PFSK-1 (cell line): ENCODE results near the gene PLEKHH1.

Experiments
- FOXP2 ChIP-seq: optimal IDR thresholded peaks from 2 replicates; pipeline ENCODE3; 2011; ENCODE audit warnings: borderline replicate concordance, control low read depth, inconsistent platforms; ENCODE audit not compliant: insufficient read depth; ENCODE audit errors: extremely low read length, extremely low read depth
- POLR2AphosphoS5 ChIP-seq: IDR thresholded peaks from 2 replicates; pipeline ENCODE4 v1.6.1; 2012; ENCODE audit warnings: low read depth, mild to moderate bottlenecking, control low read depth, low read length, moderate library complexity
- SIN3A ChIP-seq: IDR thresholded peaks from 2 replicates; pipeline ENCODE4 v1.6.1; 2012; ENCODE audit warnings: mild to moderate bottlenecking, low read length, moderate library complexity, borderline replicate concordance; ENCODE audit not compliant: insufficient read depth
- TAF1 ChIP-seq: IDR thresholded peaks from 2 replicates; pipeline ENCODE4 v1.6.1; 2012; ENCODE audit warnings: low read length, control low read depth, borderline replicate concordance; ENCODE audit not compliant: insufficient read depth
- TF ChIP-seq, protein P1 (sequence below), 2 experiments: IDR thresholded peaks; 2 replicates each; pipeline versions ENCODE4 v1.6.1 to v1.8.0; 2011 to 2012; ENCODE audit warnings: low read depth in 2 of 2, low read length in 2 of 2, control low read depth in 1 of 2, inconsistent platforms in 1 of 2, mild to moderate bottlenecking in 1 of 2, moderate library complexity in 1 of 2; ENCODE audit not compliant: insufficient read depth in 1 of 2

Gene PLEKHH1

DNA sequence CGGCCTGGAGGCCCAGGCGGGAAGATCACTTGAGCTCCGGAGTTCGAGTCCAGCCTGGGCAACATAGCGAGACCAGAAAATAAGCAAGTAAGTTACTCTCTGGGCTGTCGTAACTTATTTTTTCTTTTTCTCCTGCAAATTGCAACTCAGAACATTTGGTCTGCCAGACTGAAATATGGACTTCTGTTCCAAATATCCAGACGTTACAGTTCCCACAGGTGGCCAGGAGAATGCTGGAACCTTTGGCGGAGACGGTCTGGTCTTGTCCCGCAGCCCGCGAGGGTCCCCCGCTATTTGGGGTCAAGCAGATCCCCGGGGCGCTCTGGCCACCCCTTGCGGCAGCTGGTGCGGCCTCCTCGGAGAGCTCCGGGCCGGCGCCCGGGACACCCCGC is 488 bp upstream of the PLEKHH1 start:
- no peak for TF ChIP-seq POLR2AphosphoS5
- no peak for TF ChIP-seq FOXP2
- TF ChIP-seq, protein P1, sequence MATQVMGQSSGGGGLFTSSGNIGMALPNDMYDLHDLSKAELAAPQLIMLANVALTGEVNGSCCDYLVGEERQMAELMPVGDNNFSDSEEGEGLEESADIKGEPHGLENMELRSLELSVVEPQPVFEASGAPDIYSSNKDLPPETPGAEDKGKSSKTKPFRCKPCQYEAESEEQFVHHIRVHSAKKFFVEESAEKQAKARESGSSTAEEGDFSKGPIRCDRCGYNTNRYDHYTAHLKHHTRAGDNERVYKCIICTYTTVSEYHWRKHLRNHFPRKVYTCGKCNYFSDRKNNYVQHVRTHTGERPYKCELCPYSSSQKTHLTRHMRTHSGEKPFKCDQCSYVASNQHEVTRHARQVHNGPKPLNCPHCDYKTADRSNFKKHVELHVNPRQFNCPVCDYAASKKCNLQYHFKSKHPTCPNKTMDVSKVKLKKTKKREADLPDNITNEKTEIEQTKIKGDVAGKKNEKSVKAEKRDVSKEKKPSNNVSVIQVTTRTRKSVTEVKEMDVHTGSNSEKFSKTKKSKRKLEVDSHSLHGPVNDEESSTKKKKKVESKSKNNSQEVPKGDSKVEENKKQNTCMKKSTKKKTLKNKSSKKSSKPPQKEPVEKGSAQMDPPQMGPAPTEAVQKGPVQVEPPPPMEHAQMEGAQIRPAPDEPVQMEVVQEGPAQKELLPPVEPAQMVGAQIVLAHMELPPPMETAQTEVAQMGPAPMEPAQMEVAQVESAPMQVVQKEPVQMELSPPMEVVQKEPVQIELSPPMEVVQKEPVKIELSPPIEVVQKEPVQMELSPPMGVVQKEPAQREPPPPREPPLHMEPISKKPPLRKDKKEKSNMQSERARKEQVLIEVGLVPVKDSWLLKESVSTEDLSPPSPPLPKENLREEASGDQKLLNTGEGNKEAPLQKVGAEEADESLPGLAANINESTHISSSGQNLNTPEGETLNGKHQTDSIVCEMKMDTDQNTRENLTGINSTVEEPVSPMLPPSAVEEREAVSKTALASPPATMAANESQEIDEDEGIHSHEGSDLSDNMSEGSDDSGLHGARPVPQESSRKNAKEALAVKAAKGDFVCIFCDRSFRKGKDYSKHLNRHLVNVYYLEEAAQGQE (IDR thresholded peaks at IDR 0.05; ENCODE audit: insufficient read depth in 1 of 2, low read depth in 2 of 2, low read length in 2 of 2): no peak
- no peak for TF ChIP-seq SIN3A
- TF ChIP-seq TAF1: no peak

DNA sequence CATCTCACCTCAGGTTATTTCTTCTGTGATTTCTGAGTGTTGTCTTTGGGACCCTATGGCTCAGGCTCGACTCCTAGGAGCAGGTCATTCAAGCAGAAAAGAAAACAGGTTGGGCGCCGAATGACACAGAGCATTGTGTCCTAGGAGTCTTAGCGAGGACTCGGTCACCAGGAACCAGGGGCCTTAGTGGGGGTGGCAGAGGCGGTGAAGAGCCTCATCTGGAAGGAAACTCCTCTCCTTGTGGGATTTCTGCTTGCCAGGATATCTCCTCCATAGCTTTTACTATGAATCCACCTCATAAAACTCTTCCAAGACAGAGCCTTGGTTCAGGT is 630 bp downstream of the PLEKHH1 start:
- TF ChIP-seq SIN3A (no peak), TAF1 (no peak), FOXP2 (no peak), POLR2AphosphoS5 (no peak)
- TF ChIP-seq, protein P1 (IDR thresholded peaks at IDR 0.05; ENCODE audit: insufficient read depth in 1 of 2, low read depth in 2 of 2, low read length in 2 of 2): no peak

DNA sequence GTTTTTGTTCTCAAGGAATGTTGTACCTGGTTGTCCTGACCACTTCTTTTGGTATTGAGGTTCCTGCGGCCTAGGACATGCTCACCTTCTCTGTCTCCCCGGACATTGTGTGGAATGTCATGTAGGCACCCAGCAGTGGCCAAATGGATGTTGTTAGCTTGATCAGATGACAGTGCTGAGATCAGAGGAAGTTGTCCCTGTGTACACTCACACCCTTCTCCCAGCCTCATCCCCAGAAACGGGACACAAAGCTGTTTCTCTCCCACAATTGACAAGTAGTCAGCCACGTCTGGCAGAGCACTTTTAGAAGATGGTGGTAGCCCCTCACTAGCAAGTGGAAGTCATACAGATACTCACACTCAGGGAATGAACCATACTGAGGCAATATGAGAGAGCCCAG is 3.0 kb downstream of the PLEKHH1 start:
- TF ChIP-seq FOXP2 (no peak), SIN3A (no peak), TAF1 (no peak), POLR2AphosphoS5 (no peak)
- TF ChIP-seq, protein P1 (IDR thresholded peaks at IDR 0.05; ENCODE audit: insufficient read depth in 1 of 2, low read depth in 2 of 2, low read length in 2 of 2): no peak

DNA sequence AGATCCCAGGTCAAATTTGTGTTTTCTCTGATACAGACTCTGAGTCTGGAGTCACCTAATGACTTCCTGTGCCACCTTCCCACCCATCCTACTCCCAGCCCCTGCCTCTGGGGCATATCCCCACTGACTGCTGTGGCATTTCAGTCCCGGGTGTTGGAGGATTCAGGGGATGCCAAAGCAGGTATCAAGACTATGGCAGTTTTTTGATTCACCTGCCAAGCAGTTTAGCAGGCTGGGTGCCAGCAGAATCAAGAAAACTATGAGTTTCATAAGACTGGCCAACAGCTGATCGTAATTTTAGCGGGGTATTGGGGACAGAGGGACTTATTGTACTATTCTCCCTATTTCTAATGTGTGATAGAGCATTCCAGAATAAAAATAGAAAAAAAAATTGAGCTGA is 4.6 kb downstream of the PLEKHH1 start:
- no peak for TF ChIP-seq SIN3A
- no peak for TF ChIP-seq POLR2AphosphoS5
- no peak for TF ChIP-seq FOXP2
- TF ChIP-seq, protein P1 (IDR thresholded peaks at IDR 0.05; ENCODE audit: insufficient read depth in 1 of 2, low read depth in 2 of 2, low read length in 2 of 2): no peak
- no peak for TF ChIP-seq TAF1

DNA sequence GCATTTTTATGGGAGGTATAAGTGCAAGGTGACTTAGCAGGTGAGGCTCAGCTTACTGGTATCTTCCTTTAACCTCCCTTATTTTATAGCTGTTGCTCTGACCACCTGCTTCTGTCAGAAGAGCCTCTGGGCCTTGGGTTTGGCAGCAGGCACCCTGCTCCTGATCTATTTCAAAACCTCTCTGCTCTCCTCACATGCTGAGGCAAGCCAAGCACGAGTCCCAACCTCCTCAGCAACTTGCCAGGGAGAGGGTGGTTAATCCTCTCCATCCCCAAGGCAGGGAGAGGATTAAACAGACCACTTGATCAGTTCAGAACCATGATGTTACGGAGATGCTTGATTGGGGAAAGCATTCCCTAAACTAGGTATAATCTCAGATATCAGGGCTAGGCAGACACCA is 5.4 kb downstream of the PLEKHH1 start:
- TF ChIP-seq, protein P1 (IDR thresholded peaks at IDR 0.05; ENCODE audit: insufficient read depth in 1 of 2, low read depth in 2 of 2, low read length in 2 of 2): no peak
- TF ChIP-seq TAF1 (no peak), SIN3A (no peak), POLR2AphosphoS5 (no peak), FOXP2 (no peak)
